GM12801 (cell line): ENCODE data around the gene HDX.

Source experiments
- CTCF ChIP-seq: IDR thresholded peaks from one replicate; pipeline ENCODE4 v1.5.1; 2011; ENCODE audit warnings: control low read depth; ENCODE audit not compliant: insufficient read length; ENCODE audit errors: extremely low read depth

Gene HDX

GRCh38 chrX:84322083-84322827 is 180.0 kb downstream of the HDX start:
- TF ChIP-seq CTCF, result no peak

GRCh38 chrX:84320614-84321013 is 181.6 kb downstream of the HDX start:
- no peak for TF ChIP-seq CTCF

GRCh38 chrX:84320023-84320422 is 182.2 kb downstream of the HDX start:
- TF ChIP-seq CTCF, result no peak

DNA sequence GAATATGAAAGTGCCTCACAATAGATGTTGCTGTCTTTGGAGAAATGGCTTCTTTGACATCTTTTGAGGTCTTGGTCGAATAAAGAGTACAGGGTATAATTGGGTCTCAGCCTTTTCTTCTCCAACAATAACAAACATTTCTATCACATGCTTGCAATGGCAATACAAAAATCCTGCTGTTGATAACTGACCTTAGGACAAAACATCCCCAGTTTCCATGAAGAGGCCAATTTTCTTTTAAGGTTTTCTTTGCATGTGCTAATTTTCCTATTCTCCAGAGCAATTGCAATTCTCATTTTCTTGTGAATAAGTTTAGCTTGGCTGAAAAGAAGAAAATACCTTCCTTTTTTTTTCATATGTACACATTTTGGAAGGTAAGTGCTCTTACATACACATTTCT is 183.6 kb downstream of the HDX start:
- TF ChIP-seq CTCF, result no peak
